NCI-H524 treated with DMSO at 0.1 percent for 48 hours (cell line): Measurements from ENCODE around the gene MICAL2.

Experiments used
- DNase-seq: peaks from one replicate; lab custom pipeline; 2025; lab: John Stamatoyannopoulos, UW

The MICAL2 gene

GRCh38 chr11:12211331-12212065, 101.1 kb downstream of the MICAL2 start:
- no peak for DNase-seq

GRCh38 chr11:12212174-12212820, 101.9 kb downstream of the MICAL2 start:
- no peak for DNase-seq

GRCh38 chr11:12212821-12213185, 102.4 kb downstream of the MICAL2 start:
- DNase-seq = no peak

GRCh38 chr11:12213883-12214282, 103.5 kb downstream of the MICAL2 start:
- no peak for DNase-seq

GRCh38 chr11:12214751-12215150, 104.4 kb downstream of the MICAL2 start:
- no peak for DNase-seq

- DNase-seq = no peak
Observed at GRCh38 chr11:12215181-12215593, 104.8 kb downstream of the MICAL2 start.

- DNase-seq = no peak
Observed at GRCh38 chr11:12216041-12216451, 105.7 kb downstream of the MICAL2 start.

GRCh38 chr11:12216671-12217374, 106.4 kb downstream of the MICAL2 start:
- no peak for DNase-seq

- no peak for DNase-seq
Observed at GRCh38 chr11:12217879-12218278, 107.5 kb downstream of the MICAL2 start.

- no peak for DNase-seq
Observed at GRCh38 chr11:12218909-12219308, 108.5 kb downstream of the MICAL2 start.

- no peak for DNase-seq
Observed at GRCh38 chr11:12219757-12220156, 109.4 kb downstream of the MICAL2 start.

- no peak for DNase-seq
Observed at GRCh38 chr11:12220305-12220704, 109.9 kb downstream of the MICAL2 start.

- DNase-seq = no peak
Observed at GRCh38 chr11:12221051-12221535, 110.7 kb downstream of the MICAL2 start.

- no peak for DNase-seq
Observed at GRCh38 chr11:12222055-12222792, 111.8 kb downstream of the MICAL2 start.

- no peak for DNase-seq
Observed at GRCh38 chr11:12223771-12224536, 113.6 kb downstream of the MICAL2 start.

- DNase-seq = no peak
Observed at GRCh38 chr11:12224537-12224893, 114.1 kb downstream of the MICAL2 start.

- no peak for DNase-seq
Observed at GRCh38 chr11:12225046-12225739, 114.8 kb downstream of the MICAL2 start.

GRCh38 chr11:12226093-12226492, 115.7 kb downstream of the MICAL2 start:
- DNase-seq = no peak

- no peak for DNase-seq
Observed at GRCh38 chr11:12229450-12230229, 119.2 kb downstream of the MICAL2 start.

- no peak for DNase-seq
Observed at GRCh38 chr11:12232160-12232559, 121.8 kb downstream of the MICAL2 start.
